ENCODE data around the gene SLC9A3.
"Not testable (repeated sequence)": the region's sequence is repeated elsewhere in the genome, so short reads cannot be mapped to it uniquely, and the experiment has no call there.

SLC9A3 gene

DNA sequence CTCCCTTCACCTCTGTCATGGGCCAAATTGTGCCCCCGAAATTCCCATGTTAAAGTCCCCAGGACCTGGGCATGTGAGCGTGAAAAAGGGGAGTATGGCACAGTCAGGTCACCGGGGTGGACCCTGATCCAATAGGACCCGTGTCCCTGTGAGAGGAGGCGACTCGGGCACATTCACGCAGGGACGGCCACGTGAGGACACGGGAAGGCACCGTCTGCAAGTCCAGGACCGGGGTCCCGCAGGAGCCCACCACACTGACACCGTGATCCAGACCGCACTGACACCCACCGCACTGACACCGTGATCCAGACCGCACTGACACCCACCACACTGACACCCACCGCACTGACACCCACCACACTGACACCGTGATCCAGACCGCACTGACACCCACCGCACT lies 37.7 kb downstream of the SLC9A3 start:
- DNase-seq: not testable (repeated sequence)

DNA sequence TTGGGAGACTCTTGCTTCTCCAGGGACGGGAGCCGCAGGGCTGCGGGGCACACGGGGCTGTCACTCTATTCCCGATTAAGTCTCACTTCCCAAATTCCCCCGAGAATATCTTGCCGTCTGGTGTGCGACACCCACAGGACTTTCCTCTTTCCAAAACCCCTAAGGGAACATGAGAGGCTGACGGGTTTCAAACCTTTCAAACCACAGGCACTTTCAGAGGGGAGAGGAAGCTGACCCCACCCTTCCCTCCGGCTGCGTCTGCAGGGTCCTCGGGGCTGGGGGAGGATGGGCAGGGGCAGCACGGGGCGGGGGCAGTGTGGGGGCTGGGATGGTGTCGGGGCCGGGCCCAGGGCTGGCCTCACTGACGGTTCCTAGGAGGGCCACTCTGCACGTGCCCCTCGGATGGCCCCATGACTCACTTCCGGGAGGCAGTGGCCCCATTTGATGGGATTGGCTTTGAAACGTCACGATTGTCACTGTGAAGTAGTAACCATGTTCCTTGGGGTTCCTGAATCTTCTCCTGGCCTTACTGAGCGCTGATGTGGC lies 38.2 kb downstream of the SLC9A3 start:
- DNase-seq: no peak

DNA sequence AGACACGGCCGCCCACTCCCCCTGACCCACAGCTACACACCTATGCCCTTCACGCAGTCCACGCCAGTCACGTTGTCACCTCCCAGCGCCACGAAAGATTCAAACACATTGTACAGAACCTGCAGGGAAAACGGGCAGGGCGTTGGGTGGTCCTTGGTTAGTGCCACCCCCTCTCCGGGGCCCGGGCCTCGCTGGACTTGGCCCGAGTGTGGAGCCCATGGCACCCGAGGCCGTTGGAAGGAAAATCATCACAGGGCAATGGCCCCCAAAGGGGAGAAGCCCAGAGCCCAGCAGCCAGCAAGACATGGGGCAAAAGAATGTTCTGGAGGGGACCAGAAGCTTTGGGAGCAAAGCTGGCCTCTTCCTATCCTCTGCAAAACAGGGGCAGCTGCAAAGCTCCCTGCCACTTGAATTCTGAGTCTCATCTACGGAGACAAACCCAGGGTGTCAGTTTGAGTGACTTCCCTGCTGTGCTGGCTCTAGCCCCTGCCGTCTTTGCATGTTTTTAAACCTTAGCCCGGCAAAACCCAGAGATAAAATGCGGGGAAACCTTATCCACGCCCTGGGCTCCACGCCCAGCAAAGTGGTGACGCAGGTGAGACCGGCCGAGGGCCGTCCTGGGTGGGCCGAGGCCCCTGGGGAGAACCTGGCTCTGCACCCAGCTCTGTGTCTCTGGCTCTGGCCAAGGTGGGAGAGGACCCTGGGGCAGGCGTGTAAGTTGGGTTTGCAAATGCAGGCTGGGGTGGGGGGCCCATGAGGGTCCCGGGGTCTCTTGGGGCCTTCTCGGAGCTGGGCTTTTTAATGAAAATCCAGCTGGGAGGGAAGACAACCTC lies 38.9 kb downstream of the SLC9A3 start:
- no peak for DNase-seq

DNA sequence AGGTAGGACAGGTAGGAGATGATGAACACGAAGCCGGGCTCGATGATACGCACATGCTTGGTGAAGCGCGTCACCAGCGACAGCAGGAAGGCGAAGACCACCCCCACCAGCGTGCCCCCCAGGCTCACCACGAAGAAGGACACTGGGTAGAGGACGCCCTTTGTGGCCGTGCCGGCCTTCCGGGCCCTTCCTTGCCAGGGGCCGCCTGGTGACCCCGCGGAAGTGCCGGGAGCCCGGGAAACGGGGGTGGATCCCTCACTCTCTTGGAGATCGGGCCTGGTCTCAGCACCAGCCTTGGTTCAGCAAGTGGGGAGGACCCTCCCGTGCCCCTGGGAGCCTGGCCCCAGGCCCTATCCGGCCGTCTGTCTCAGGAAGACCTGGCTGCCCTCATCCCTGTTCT lies 39.7 kb downstream of the SLC9A3 start:
- no peak for DNase-seq

DNA sequence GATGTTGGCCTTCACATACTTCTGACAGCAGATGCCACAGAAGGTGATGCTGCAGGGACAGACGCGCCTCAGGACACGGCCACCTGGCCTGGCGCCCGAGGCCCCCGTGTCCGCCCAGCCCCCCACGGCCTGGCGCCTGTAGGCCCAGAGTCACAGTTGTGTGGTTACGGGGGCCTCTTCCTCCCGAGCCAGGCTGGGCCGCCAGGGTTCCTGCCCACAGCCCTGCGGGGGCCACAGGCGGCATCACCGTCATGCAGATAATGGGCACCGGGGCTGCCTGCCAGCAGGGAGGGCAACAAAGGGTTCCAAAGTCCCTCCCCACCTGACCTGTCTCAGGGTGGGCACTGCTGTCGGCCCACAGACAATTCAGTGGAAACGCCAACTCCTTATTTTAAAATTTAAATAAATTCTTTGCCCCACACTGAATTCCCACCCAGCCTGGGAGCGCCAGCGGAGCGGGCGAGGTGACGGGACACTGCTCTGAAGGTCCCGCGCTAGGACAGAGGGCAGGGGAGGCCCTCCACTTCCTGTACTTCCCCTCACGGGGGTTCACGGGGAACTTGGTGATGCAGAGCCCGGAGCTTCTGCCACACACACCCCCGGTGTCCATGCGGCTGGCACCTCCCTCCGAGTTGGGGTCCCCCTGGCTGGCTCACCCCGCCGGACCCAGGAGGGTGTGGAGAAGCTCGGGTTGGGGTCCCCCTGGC lies 40.7 kb downstream of the SLC9A3 start:
- DNase-seq: no peak

DNA sequence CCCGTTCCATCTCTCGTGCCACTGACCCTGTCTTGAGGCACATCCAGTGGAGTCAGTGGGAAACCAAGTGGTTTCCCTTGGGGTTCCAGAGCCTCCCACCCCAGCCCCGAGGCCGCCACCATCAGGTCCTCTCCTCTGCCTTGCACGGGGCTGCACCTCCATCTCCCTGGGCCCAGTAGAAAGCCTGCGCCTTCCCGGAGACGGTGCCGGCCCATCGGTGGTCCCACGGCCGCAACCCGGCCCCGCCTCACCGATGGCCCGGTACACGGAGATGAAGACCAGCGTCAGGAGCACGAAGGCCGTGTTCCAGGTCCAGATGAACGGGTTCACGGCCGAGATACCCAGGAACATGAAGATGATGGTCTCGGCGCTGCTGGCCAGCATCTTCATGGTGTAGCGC lies 41.2 kb downstream of the SLC9A3 start:
- DNase-seq: no peak

DNA sequence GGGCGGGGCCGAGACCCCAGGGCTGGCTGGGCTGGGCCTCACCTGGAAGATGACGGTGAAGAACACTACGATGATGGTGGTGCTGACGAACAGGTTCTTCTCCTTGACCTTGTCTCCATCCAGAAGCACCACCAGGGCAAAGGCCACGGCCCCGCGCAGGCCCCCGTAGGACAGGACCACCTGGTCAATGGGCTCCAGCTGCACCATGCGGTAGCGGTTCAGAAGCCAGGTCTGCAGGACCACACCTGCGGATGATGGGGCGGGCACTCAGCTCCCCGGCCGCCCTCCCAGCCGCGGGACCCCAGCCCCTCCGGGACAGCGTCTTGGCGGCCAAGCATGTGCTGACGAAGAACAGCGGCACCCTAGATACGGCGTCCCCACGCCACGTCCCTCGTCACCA lies 41.7 kb downstream of the SLC9A3 start:
- no peak for DNase-seq

DNA sequence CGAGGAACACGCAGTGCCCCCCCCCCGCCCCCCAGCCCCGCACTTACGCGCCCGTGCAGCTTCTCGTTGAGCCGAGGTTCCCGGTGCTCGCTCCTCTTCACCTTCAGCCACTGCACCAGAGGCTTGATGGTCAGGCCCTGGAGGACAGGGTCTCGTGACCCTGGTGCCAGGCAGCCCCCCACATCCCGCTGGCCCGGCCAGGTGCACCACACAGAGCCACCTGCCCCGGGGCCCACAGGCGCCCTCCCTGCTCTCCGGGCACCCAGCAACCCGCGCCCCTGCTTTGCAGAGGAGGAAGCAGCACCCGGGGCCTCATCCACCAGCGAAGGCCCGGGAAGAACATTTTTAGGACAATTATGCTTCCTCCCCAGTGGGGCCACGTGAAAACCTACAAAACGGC lies 42.2 kb downstream of the SLC9A3 start:
- no peak for DNase-seq

DNA sequence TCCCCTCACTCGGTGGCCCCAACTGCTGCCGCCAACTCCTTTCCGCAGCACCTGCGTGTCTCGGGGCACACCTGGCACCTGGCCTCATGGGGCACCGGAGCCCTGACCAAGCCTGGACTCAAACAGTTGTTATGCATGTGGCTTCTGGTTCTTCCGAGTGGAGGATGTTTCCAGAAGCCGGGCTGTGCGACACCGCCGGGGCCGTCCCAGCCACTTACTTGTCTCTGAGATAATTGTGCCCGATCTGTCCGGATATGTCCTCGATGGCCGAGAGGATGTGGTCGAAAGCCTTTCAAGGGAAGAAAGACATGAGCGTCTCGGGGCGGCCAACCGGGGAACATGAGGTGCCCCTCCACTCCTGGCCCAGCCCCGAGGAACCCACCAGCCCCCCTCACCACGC lies 42.9 kb downstream of the SLC9A3 start:
- DNase-seq: no peak

DNA sequence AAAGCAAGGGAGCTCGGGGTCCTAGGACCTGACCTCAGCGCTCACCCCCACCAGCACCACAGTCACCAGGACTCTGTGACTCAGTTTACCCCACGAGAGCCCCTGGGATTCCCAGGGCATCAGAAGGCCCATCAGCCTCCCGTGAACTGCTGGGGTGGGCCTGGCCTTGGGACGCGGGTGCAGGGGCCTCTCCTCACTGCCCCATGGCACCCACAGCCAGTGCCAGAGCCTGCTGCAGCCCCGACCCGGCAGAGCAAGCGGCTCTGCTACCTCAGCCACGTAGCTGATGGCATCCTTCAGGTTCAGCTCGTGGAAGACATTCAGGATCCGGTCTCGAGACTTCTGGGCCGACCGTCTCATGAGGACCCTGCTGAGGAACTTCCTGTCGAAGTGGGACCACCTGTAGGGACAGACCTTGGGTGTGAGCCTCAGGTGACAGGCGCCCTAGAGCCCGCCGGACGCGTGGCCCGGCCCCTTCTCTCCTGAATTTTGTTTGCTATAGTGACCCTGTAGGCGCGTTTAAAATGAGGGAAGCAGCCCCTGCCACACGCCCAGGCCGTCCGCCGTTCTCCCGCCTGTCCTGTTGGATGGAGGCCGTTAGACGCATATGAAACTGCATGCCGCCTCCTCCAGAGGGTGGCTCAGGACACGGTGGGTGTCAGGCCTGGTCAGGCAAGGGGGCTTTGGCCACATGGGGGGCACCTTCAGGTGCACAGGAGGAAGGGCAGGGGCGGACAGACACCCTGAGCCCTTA lies 44.5 kb downstream of the SLC9A3 start:
- no peak for DNase-seq

DNA sequence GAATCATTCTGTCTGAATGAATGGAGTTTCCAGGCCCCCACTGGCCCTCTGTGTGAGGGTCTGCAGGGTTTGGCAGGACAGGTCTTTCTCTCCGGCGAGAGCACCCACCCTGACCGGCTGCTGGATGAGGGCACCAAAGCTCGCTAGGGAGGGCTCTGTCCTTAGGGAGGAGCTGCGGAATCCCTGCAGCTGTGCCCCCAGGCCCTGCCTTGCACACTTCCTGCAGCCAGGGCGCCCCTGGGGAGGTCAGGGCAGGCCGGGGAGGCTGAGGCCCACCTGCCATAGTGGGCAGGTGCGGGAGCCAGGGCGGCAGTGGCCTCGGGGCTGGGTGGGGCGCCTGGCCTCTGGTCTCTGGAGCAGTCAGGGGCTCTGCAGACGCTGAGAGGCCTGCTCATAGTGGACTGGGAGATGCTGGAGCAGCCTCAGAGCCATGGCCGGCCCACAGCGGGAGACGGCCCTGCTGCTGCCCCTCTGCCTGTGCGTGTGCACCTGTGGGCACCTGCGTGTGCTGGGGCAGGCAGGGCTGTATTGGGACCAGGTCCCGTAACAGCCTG lies 45.2 kb downstream of the SLC9A3 start:
- DNase-seq: no peak

DNA sequence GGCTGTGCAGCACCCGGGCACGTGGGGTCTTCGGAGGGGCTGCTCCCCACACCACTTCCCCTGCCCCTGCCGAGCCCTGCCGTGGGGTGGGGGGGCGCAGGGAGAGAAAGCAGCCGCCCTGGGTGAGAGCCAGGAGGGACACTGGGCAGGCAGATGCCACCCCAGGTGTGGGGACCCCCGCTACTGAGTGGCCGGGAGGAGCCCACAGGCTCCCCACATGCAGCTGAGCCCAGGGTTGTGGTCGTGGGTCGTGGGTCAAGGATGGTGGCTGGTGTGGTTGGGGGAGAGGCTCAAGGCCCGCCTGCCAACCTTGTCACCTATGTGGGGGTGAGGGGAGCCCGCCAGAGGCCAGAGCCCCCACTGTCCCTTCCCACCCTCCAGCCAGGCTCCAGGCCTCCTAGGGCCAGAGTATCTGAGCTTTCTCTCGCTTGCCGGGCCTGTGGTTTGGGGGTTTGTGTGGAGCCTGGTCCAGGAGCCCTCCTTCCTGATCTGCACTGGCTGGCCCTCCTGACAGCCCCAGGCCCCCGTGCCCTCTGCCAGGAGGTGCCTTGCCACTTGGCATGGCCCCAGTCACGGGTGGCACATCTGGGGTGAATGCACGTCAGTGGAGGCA lies 45.8 kb downstream of the SLC9A3 start:
- no peak for DNase-seq

DNA sequence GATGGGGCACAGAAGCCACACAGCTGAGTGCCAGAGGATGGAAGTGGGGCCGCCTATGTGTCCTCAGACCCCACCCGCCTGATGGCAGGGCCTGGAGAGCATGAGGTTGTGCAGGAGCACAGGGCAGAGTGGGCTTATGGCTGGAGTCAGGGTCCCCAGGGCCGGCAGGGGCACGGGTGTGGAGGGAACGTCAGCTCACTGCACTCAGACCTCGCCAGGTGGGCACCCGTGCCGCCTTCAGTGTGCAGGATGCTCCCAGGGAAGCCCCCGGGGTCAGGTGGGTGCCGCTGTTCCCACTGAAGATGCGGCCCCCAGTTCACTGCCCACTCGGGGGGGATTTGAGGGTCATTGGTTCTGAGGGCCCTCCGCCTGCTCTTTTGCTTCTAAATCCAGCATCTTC lies 46.4 kb downstream of the SLC9A3 start:
- DNase-seq: no peak

DNA sequence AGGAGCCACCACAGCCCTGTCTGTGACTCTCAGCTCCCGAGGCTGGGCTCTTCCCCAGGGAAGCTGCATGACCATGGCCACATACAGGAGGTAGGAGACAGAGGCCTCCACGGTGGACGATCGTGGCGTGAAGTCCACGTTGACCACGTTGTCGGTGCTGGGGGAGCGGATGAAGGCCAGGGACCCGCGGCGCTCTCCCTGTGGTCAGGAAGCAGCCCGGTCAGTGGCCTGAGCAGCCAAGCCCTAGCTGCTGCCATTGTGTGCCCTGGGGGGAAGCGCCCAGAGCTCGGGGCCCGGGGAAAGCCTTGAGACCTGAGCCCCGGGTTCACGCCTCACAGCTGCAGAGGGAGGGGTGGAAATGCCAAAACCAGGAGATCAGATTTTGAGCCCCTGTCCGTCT lies 47.0 kb downstream of the SLC9A3 start:
- DNase-seq: no peak

DNA sequence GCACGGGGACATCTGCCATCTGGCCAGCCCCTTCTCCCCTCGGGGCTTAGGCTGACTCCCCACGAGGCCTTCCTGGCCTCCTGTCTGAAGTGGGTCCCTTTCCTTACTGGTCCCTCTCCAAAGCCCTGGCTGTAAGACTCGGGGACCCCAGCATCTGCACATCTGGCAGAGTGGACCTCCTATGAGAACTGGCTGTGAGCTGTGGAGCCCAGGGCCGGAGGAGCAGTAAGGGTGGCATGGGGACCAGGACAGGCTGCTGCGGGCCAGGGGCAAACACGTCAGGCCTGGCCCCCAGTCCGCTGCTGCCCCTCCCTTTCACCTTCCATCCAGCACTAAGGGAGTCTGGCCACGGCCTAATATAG lies 47.5 kb downstream of the SLC9A3 start:
- no peak for DNase-seq

DNA sequence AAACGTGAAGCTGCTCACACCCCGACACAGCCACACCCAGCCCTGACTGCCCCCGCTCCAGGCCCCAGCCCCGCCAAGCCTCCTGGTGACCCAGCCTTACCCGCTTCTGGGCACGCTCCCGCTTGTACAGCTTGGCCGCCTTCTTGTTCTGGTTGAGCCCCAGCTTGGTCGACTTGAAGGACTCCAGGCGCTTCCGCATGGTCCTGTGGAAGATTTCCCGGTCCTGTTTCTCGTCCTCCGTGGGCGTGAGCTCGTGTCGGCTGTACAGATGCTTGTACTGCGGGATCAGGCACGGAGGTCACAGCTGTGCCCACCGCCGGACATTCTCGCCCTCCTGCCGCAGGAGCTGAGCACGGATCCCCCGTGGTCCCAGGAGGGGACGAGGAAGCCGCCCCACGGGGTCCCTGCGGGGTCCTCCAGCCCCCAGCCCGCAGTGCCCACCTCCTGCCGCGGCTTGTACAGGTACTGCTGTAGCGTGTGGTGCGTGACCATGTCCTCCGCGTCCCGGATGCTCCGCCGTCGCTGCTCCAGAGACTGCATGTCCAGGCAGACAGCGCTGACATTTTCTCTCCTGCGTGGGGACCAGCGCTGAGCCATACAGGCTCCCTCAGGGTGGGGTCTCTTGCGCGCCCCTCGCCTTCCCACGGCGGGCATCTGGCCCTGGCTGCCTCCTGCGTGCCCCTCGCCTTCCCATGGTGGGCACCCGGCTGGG lies 48.0 kb downstream of the SLC9A3 start:
- no peak for DNase-seq

DNA sequence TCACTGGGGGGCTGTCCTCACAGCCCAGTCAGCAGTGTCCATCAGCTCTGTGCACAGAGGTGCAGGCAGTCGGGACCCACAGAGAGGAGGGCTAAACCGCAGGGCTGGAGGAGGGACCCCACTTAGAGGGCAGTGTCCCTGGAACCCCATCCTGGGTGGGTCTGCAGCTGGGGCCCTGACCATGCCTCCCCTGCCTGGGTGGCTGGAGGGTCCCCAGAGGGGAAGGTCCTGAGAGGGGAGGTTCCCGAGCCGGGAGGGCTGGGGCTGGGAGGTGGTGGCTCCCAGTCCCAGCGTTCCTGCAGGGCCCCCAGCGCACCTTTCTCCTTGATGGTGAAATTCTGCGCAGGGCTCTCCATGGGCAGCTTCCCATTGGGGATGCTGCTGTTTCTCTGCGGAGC lies 48.5 kb downstream of the SLC9A3 start:
- DNase-seq: no peak

DNA sequence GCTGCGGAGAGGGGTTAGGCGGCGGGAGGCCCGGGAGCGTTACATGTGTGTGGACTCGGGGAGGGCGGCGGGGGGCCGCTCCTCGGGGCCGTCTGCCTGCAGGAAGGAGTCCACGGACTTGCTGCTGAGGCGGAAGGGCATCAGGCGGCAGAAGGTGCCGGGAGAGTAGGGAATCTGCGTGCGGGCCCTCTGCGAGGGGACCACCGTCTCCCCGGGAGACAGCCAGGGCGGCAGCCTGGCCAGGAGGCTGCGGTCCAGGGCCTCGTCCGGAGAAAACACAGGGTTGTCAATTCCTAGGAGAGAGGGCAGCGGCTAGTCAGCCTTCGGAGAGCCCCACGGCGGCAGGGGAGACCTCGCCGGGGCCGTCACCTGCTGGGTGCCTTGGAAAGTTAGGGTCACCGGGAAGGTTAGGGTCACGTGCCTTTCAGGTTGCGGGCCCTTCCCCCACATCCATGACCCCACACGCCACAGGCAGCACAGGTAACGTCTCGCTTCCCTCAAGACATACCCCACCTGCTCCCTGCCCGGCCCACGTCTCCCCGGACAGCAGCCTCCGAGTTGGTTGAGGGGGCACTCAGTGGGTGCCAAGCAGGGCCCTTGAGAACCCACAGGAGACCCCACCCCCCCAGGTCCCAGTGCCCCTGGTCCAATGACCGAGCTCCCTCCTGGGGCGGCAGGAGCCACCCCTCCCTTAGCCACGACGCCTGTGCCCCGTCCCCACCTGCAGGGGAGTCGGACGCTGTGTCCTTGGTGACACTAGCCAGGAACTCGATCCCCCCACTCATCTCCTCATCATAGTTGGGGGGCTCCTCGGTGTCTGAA lies 49.2 kb downstream of the SLC9A3 start:
- DNase-seq: no peak

DNA sequence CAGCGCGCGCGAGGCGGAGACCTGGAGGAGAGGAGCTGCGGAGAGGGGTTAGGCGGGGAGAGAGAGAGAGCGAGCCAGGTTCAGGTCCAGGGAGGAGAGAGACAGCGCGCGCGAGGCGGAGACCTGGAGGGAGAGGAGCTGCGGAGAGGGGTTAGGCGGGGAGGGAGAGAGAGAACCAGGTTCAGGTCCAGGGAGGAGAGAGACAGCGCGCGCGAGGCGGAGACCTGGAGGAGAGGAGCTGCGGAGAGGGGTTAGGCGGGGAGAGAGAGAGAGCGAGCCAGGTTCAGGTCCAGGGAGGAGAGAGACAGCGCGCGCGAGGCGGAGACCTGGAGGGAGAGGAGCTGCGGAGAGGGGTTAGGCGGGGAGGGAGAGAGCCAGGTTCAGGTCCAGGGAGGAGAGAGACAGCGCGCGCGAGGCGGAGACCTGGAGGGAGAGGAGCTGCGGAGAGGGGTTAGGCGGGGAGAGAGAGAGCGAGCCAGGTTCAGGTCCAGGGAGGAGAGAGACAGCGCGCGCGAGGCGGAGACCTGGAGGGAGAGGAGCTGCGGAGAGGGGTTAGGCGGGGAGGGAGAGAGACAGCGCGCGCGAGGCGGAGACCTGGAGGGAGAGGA lies 49.9 kb downstream of the SLC9A3 start:
- not testable (repeated sequence) for DNase-seq

DNA sequence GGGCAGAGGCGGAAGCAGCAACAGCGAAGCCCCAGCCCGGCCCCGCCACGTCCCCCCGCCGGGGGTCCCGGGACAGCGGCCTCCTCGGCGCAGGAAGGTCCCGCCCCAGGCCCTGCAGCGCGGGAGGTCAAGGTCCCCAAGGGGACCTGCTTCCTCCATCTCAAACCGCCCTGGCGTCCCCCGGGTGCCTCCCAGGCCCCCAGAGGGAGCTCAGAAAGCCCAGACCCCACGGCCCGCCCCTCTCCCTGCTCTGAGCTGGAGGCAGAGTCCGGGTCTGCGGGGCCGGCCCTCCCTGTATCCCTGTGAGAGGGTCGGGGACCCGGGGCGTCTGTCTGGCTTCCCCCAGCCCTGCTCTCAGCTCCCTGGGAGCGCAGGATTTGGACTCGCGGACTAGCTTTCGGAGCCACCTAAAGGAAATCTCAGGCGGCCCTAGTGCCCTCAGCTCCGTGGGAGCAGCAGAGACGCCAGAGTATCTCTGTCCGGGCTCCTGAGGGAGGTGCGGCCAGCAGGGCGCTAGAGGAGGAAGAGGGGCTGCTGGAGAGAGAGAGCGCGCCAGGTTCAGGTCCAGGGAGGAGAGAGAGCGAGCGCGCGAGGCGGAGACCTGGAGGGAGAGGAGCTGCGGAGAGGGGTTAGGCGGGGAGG lies 50.6 kb downstream of the SLC9A3 start:
- DNase-seq: peak in 1 of 2 experiments; percentile 41

All from SW 1271 (cell line).